Measurements from ENCODE around the gene CACNA1A. TPM values are rescaled to one million over a fixed set of nuclear protein-coding genes. Genes with fewer than 3 reads are reported as not detected.

CACNA1A gene
- total RNA-seq, 2 donors from 2014 or later: 6.7 to 7.6 TPM

DNA sequence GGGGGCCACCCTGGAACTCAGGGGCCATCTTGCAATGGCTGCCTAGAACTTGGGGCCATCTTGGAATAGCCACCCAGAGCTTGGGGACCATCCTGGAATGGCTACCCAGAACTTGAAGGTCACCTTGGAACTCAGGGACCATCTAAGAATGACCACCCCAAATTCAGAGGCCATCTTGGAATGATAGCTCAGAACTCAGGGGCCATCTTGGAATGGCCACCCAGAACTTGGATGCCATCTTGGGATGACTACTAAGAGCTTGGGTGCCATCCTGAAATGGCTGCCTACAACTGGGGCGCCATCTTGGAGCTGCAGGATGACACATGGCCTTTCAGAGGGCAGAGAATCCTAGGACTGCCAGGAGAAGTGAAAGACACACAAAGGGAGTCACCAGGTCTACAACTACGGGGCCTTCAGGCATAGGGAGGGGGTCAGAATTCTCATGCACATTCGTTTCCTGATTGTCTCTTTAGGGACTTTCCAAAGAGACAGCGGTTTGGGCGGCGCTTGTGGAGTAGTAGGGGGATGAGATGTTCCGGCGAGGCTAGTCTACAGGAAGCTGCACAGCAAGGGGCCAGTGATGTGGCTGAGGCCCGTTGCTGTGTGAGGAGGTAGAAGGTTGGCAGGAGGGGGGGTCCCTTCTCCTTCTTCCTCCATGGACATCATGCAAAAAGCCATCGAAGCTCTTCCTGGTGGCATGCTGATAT, 231.1 kb downstream of the CACNA1A start:
- TF ChIP-seq, protein P1, sequence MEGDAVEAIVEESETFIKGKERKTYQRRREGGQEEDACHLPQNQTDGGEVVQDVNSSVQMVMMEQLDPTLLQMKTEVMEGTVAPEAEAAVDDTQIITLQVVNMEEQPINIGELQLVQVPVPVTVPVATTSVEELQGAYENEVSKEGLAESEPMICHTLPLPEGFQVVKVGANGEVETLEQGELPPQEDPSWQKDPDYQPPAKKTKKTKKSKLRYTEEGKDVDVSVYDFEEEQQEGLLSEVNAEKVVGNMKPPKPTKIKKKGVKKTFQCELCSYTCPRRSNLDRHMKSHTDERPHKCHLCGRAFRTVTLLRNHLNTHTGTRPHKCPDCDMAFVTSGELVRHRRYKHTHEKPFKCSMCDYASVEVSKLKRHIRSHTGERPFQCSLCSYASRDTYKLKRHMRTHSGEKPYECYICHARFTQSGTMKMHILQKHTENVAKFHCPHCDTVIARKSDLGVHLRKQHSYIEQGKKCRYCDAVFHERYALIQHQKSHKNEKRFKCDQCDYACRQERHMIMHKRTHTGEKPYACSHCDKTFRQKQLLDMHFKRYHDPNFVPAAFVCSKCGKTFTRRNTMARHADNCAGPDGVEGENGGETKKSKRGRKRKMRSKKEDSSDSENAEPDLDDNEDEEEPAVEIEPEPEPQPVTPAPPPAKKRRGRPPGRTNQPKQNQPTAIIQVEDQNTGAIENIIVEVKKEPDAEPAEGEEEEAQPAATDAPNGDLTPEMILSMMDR (IDR thresholded peaks at IDR 0.05): no peak
- no peak for TF ChIP-seq POLR2A (IDR thresholded peaks at IDR 0.05)
- Histone ChIP-seq H3K4me3 (no peak overlapping the region), H3K27me3 (no peaks in the 10 kb centered on the region), H3K9me3 (no peaks in the 10 kb centered on the region), H3K36me3 (replicated peaks in 1 of 2; ENCODE audit: insufficient read depth in 1 of 2, low read depth in 2 of 2) (no peaks in the 10 kb centered on the region), H3K4me1 (peaks cover 5% of the 10 kb centered on the region), H3K27ac (no peak overlapping the region)
- intact Hi-C loops (cut with DNase I): no loop called here
- ATAC-seq: no peak
- no peak for DNase-seq
- 69 to 76% methylated on average over 10 of the region's 10 CpGs for WGBS, 2 donors

DNA sequence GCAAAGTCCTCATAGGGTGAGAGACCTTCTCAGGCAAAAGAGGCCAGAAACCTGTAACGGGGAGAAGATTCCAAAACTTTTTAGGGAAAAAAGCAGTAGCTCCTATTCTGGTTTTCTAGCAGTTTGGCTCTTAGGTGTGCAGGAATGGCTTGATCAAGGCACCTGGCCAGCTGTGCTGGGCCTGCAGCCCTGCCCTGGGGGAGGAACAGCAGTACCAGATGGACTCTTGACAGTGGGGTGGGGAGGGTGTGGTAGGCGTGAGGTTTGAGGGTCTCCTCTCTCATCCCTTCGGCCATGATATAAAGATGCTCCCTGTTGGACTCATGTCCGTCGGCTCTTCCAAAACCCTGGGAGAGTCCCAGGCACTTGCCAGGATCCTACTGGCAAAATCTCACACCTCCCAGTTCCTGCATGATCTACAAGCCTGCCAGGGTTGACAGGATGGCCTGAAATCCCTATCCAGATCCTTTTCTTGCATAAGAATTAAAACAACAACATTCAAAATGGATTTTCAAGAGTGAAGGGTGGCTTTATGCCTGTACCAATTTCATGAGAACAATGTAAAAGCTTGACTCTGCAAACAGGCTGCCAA, 235.7 kb downstream of the CACNA1A start:
- Histone ChIP-seq H3K27me3 (no peaks in the 10 kb centered on the region), H3K9me3 (no peaks in the 10 kb centered on the region), H3K4me1 (no peaks in the 10 kb centered on the region), H3K4me3 (no peak overlapping the region), H3K36me3 (replicated peaks in 1 of 2; ENCODE audit: insufficient read depth in 1 of 2, low read depth in 2 of 2) (no peaks in the 10 kb centered on the region), H3K27ac (no peak overlapping the region)
- intact Hi-C loops (cut with DNase I): no loop called here
- no peak for ATAC-seq
- WGBS, 2 donors: 80 to 83% methylated on average over 5 of the region's 5 CpGs
- DNase-seq: no peak
- TF ChIP-seq, protein P1 (IDR thresholded peaks at IDR 0.05): no peak
- TF ChIP-seq POLR2A (IDR thresholded peaks at IDR 0.05): no peak

GRCh38 chr19:13269348-13269747, 236.9 kb downstream of the CACNA1A start:
- no peak for DNase-seq
- WGBS, 2 donors: 91% methylated on average over 10 of the region's 10 CpGs
- intact Hi-C loops (cut with DNase I): no loop called here
- no peak for TF ChIP-seq POLR2A (IDR thresholded peaks at IDR 0.05)
- TF ChIP-seq, protein P1 (IDR thresholded peaks at IDR 0.05): no peak
- H3K27me3 ChIP-seq: no peaks in the 10 kb centered on the region
- H3K9me3 ChIP-seq: no peaks in the 10 kb centered on the region
- no peak overlapping the region for H3K27ac ChIP-seq
- H3K4me3 ChIP-seq: no peak overlapping the region
- no peaks in the 10 kb centered on the region for H3K36me3 ChIP-seq (replicated peaks in 1 of 2; ENCODE audit: insufficient read depth in 1 of 2, low read depth in 2 of 2)
- no peak for ATAC-seq
- H3K4me1 ChIP-seq: no peaks in the 10 kb centered on the region

DNA sequence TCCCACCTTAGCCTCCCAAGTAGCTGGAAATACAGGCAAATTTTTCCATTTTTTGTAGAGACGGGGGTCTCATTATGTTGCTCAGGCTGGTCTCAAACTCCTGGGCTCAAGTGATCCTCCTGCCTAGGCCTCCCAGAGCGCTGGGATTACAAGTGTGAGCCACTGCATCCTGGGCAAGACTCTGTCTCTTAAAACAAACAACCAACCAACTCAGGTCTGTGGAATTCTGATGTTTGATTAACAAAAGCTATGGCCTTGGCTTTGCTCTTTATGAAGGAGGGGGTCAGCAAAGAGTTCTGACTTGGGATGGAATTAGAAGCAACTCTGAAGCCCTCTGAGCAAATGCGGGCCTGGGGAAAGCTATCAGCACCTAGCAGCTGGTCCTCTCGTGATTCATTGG, 238.4 kb downstream of the CACNA1A start:
- no peaks in the 10 kb centered on the region for H3K4me1 ChIP-seq
- 49 to 71% methylated on average over 3 to 4 of the region's 4 CpGs for WGBS, 2 donors
- intact Hi-C loops (cut with DNase I): no loop called here
- no peak for TF ChIP-seq POLR2A (IDR thresholded peaks at IDR 0.05)
- TF ChIP-seq, protein P1 (IDR thresholded peaks at IDR 0.05): no peak
- H3K27ac ChIP-seq: no peak overlapping the region
- H3K36me3 ChIP-seq (replicated peaks in 1 of 2; ENCODE audit: insufficient read depth in 1 of 2, low read depth in 2 of 2): no peaks in the 10 kb centered on the region
- no peak overlapping the region for H3K4me3 ChIP-seq
- H3K9me3 ChIP-seq: no peaks in the 10 kb centered on the region
- no peaks in the 10 kb centered on the region for H3K27me3 ChIP-seq
- ATAC-seq (no peak), DNase-seq (no peak)

DNA sequence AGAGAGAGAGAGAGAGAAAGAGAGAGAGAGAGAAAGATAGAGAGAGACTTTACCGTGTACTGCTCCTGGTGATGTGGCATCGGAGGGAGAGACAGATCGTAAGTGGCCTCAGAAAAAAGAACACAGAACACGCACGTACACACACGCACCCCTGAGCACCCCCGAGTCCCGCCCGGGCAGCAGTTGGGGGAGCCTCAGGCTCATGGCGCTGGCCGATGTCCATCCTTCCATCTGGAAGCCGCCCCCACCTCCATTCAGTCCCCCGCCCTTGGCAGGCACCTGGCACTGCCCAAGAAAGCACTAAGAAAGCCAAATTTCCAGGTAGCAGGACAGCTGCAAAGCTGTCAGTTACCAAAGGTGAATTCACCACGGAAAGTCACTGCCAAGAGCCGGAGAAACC, 239.1 kb downstream of the CACNA1A start:
- WGBS, 2 donors: 70 to 74% methylated on average over 8 to 15 of the region's 15 CpGs
- no peaks in the 10 kb centered on the region for H3K4me1 ChIP-seq
- TF ChIP-seq, protein P1 (IDR thresholded peaks at IDR 0.05): no peak
- TF ChIP-seq POLR2A (IDR thresholded peaks at IDR 0.05): no peak
- ATAC-seq (no peak), DNase-seq (no peak)
- no peaks in the 10 kb centered on the region for H3K9me3 ChIP-seq
- H3K36me3 ChIP-seq (replicated peaks in 1 of 2; ENCODE audit: insufficient read depth in 1 of 2, low read depth in 2 of 2): no peaks in the 10 kb centered on the region
- H3K27ac ChIP-seq: no peak overlapping the region
- no peak overlapping the region for H3K4me3 ChIP-seq
- H3K27me3 ChIP-seq: no peaks in the 10 kb centered on the region
- intact Hi-C loops (cut with DNase I): no loop called here

Data from body of pancreas (tissue), 4 donors.